ENCODE measurements around the gene ERG28.
"Not testable (repeated sequence)": the region's sequence is repeated elsewhere in the genome, so short reads cannot be mapped to it uniquely, and the experiment has no call there.

The ERG28 gene

GRCh38 chr14:75609606-75610475 lies 50.8 kb downstream of the ERG28 start:
- Histone ChIP-seq H3K9ac (ENCODE audit: low read length) (no peak overlapping the region), H3K4me3 (ENCODE audit: low read length) (no peak overlapping the region), H3K4me1 (ENCODE audit: control insufficient read depth, insufficient read depth, low read length) (peaks cover 4% of the 10 kb centered on the region), H3K27ac (ENCODE audit: low read depth, low read length) (no peak overlapping the region), H3K27me3 (ENCODE audit: control insufficient read depth, insufficient read depth, low read length) (no peaks in the 10 kb centered on the region), H3K36me3 (ENCODE audit: control insufficient read depth, insufficient read depth, low read length) (no peaks in the 10 kb centered on the region)

GRCh38 chr14:75609116-75609515 lies 51.6 kb downstream of the ERG28 start:
- Histone ChIP-seq H3K27ac (ENCODE audit: low read depth, low read length) (no peak overlapping the region), H3K9ac (ENCODE audit: low read length) (no peak overlapping the region), H3K4me1 (ENCODE audit: control insufficient read depth, insufficient read depth, low read length) (peaks cover 4% of the 10 kb centered on the region), H3K36me3 (ENCODE audit: control insufficient read depth, insufficient read depth, low read length) (no peaks in the 10 kb centered on the region), H3K27me3 (ENCODE audit: control insufficient read depth, insufficient read depth, low read length) (no peaks in the 10 kb centered on the region), H3K4me3 (ENCODE audit: low read length) (no peak overlapping the region)

GRCh38 chr14:75607842-75608640 lies 52.6 kb downstream of the ERG28 start:
- H3K27me3 ChIP-seq (ENCODE audit: control insufficient read depth, insufficient read depth, low read length) = no peaks in the 10 kb centered on the region
- H3K36me3 ChIP-seq (ENCODE audit: control insufficient read depth, insufficient read depth, low read length) = no peaks in the 10 kb centered on the region
- H3K4me1 ChIP-seq (ENCODE audit: control insufficient read depth, insufficient read depth, low read length) = peaks cover 4% of the 10 kb centered on the region
- no peak overlapping the region for H3K27ac ChIP-seq (ENCODE audit: low read depth, low read length)
- no peak overlapping the region for H3K4me3 ChIP-seq (ENCODE audit: low read length)
- no peak overlapping the region for H3K9ac ChIP-seq (ENCODE audit: low read length)

GRCh38 chr14:75607044-75607443 lies 53.6 kb downstream of the ERG28 start:
- no peak overlapping the region for H3K9ac ChIP-seq (ENCODE audit: low read length)
- no peaks in the 10 kb centered on the region for H3K27me3 ChIP-seq (ENCODE audit: control insufficient read depth, insufficient read depth, low read length)
- H3K4me1 ChIP-seq (ENCODE audit: control insufficient read depth, insufficient read depth, low read length) = peaks cover 4% of the 10 kb centered on the region
- H3K27ac ChIP-seq (ENCODE audit: low read depth, low read length) = no peak overlapping the region
- no peak overlapping the region for H3K4me3 ChIP-seq (ENCODE audit: low read length)
- no peaks in the 10 kb centered on the region for H3K36me3 ChIP-seq (ENCODE audit: control insufficient read depth, insufficient read depth, low read length)

- Histone ChIP-seq H3K27ac (ENCODE audit: low read depth, low read length) (no peak overlapping the region), H3K4me3 (ENCODE audit: low read length) (no peak overlapping the region), H3K27me3 (ENCODE audit: control insufficient read depth, insufficient read depth, low read length) (no peaks in the 10 kb centered on the region), H3K9ac (ENCODE audit: low read length) (no peak overlapping the region), H3K36me3 (ENCODE audit: control insufficient read depth, insufficient read depth, low read length) (no peaks in the 10 kb centered on the region), H3K4me1 (ENCODE audit: control insufficient read depth, insufficient read depth, low read length) (peaks cover 4% of the 10 kb centered on the region)
These were observed 54.8 kb downstream of the ERG28 start for GRCh38 chr14:75605916-75606315.

GRCh38 chr14:75604979-75605851 lies 55.5 kb downstream of the ERG28 start:
- Histone ChIP-seq H3K36me3 (ENCODE audit: control insufficient read depth, insufficient read depth, low read length) (no peaks in the 10 kb centered on the region), H3K4me1 (ENCODE audit: control insufficient read depth, insufficient read depth, low read length) (no peaks in the 10 kb centered on the region), H3K27ac (ENCODE audit: low read depth, low read length) (no peak overlapping the region), H3K27me3 (ENCODE audit: control insufficient read depth, insufficient read depth, low read length) (no peaks in the 10 kb centered on the region), H3K9ac (ENCODE audit: low read length) (no peak overlapping the region), H3K4me3 (ENCODE audit: low read length) (no peak overlapping the region)

- Histone ChIP-seq H3K9ac (ENCODE audit: low read length) (no peak overlapping the region), H3K36me3 (ENCODE audit: control insufficient read depth, insufficient read depth, low read length) (no peaks in the 10 kb centered on the region), H3K4me1 (ENCODE audit: control insufficient read depth, insufficient read depth, low read length) (no peaks in the 10 kb centered on the region), H3K4me3 (ENCODE audit: low read length) (no peak overlapping the region), H3K27me3 (ENCODE audit: control insufficient read depth, insufficient read depth, low read length) (no peaks in the 10 kb centered on the region), H3K27ac (ENCODE audit: low read depth, low read length) (no peak overlapping the region)
These were observed 58.2 kb downstream of the ERG28 start for GRCh38 chr14:75602503-75602902.

GRCh38 chr14:75601061-75601460 lies 59.6 kb downstream of the ERG28 start:
- not testable (repeated sequence) for H3K9ac ChIP-seq (ENCODE audit: low read length); H3K36me3 ChIP-seq (ENCODE audit: control insufficient read depth, insufficient read depth, low read length); H3K4me3 ChIP-seq (ENCODE audit: low read length); H3K27me3 ChIP-seq (ENCODE audit: control insufficient read depth, insufficient read depth, low read length); H3K27ac ChIP-seq (ENCODE audit: low read depth, low read length); H3K4me1 ChIP-seq (ENCODE audit: control insufficient read depth, insufficient read depth, low read length)

- not testable (repeated sequence) for H3K4me3 ChIP-seq (ENCODE audit: low read length); H3K27me3 ChIP-seq (ENCODE audit: control insufficient read depth, insufficient read depth, low read length); H3K36me3 ChIP-seq (ENCODE audit: control insufficient read depth, insufficient read depth, low read length); H3K27ac ChIP-seq (ENCODE audit: low read depth, low read length); H3K9ac ChIP-seq (ENCODE audit: low read length); H3K4me1 ChIP-seq (ENCODE audit: control insufficient read depth, insufficient read depth, low read length)
These were observed 60.6 kb downstream of the ERG28 start for GRCh38 chr14:75600100-75600499.

Data from rectal smooth muscle tissue (tissue), 1 donor.